HK-2 (cell line): Measurements from ENCODE around the gene MEGF11.

Experiments
- DNase-seq: peaks from one replicate; pipeline ENCODE4 v3.0.0-alpha.2; 2018; ENCODE audit not compliant: unreplicated experiment

The MEGF11 gene

GRCh38 chr15:66092053-66093016, 161.2 kb downstream of the MEGF11 start:
- DNase-seq, result no peak

DNA sequence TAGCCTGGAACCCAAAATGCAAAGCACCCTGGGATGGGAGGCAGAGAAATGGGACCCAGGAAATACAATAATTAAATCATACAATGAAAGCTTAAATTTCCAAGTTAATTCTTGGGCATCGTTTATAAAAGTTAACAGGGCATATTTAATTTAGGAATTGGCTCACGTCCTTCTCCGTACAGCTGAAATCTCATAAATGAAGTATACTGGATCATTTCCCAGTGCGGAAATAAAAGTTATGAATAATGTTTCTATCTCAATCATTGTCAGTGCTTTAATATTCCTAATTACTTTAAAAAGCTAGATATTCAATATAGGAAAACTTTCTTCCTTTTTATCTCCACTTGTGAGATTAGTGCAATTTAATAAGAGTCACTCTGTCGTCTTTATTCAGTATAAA, 164.0 kb downstream of the MEGF11 start:
- no peak for DNase-seq

DNA sequence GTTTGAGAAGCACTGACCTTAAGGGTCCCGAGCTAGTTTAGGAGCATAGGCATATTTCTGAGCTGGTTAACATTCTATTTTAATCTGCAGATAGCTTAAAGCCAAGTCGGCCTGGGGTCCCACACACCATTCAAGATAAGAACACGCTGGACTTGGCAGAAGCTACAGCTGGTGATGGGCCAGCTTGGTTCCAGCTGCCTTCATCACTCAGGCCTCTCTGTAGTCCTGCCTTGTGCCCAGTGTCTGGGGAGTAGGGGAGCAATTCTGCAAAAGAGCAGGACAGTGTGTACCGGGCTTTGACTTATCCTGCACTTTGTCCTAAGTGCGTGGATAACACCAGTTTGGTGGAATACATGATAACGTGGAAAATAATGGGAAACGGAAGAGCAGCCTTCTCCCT, 164.5 kb downstream of the MEGF11 start:
- no peak for DNase-seq

- DNase-seq, result no peak
Observed at GRCh38 chr15:66085128-66085527, 168.4 kb downstream of the MEGF11 start.

- DNase-seq, result no peak
Observed at GRCh38 chr15:66084704-66085103, 168.8 kb downstream of the MEGF11 start.

DNA sequence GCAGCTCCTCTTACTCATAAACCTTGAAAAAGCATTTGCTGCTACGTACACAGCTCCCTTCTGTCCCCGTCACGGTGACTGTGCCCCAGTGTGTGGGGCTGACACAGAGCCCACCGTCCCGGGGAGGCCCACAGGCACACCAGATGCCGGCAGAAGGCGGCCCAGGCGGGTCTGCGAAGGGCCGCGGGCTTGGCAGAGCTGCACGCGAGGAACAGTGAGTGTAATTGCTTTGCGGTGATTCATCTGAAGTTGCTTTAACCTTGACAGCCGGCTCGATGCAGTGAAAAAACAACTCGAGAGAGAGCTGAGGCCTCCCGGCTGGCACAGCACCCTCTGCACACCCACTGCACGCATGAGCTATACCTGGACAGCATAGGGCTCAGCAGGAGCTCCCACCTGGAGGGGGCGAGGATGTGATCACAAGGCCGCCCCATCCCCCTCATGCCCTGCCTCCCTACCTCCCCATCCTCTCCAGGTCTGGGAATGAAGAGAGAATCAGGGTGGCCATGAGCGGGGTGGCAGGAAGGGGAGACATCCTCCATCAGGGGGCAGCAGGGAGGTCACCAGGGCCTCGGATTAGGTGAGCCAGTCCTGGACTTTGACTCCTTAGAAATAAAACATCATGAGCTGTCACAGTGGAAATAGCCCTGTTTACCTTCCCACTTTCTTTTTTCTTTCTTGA, 172.7 kb downstream of the MEGF11 start:
- peak; percentile 38 for DNase-seq

GRCh38 chr15:66078929-66079275, 174.6 kb downstream of the MEGF11 start:
- no peak for DNase-seq

DNA sequence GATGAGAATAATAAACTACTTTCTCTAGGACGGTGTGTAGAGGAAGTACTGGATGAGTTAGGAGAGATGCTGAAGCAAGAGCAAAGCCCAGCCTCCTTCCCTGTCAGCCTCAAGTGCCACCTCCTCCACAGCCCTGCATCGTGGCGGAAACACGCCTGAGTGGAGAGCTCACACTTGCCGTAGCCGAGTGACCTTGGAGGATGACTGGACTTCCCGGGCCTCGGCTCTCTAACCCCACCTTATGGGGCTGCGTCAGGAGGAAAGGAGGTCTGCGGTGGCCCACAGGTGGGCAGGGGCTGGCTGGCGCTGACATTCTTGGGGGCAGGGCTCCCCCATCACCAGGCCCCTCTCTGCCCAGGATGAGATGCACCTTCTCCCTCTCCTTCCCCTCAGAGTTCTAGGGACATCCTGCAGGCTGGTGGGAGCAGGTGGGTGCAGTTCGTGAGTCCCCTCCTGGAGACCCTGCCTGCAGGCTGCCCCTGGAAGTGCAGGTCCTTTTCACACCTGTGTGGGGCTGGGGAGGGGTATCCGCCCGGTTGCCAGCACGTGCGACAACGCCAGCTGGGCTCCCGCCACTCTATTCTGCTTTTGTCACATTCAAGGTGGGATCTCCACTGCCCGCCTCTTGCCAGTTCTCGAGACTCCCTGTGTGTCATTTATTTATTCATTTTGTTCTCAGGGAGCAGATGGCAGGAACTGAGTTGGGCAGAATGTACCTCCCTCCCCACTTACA, 175.2 kb downstream of the MEGF11 start:
- DNase-seq, result peak; percentile 15

DNA sequence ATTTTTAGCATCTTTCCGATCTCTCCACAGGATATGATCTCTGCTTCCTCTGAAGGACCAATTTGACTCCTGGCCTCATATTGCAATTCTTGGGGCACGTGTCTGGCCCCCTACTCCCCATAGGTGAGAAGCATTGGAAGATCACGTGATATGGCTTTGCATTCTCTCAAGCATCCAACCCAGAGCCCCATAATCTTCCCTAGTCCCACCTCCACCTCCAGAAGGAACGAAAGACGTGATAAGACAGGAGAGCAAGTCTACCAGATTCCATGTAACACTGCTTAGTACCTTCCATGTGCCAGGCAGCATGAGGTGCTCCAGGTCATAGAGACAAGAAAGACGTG, 176.3 kb downstream of the MEGF11 start:
- DNase-seq, result no peak

GRCh38 chr15:66076591-66077319, 176.8 kb downstream of the MEGF11 start:
- no peak for DNase-seq

DNA sequence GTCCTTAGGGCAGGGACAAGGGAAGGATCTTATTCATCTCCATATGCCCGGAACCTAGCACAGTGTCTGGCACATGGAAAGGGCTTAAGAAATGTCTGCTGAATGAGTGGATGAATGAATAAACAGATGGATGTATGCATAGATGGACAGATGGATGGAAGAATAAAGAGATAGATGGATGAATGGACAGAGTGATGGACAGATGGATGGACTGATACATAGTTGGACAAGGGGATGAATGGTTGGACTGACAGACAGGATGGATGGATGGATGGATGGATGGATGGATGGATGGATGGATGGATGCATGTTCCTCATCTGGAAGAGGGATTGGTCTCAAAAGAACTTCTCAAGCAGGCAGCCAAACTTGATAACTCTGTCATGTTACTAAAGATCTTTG, 177.6 kb downstream of the MEGF11 start:
- no peak for DNase-seq

DNA sequence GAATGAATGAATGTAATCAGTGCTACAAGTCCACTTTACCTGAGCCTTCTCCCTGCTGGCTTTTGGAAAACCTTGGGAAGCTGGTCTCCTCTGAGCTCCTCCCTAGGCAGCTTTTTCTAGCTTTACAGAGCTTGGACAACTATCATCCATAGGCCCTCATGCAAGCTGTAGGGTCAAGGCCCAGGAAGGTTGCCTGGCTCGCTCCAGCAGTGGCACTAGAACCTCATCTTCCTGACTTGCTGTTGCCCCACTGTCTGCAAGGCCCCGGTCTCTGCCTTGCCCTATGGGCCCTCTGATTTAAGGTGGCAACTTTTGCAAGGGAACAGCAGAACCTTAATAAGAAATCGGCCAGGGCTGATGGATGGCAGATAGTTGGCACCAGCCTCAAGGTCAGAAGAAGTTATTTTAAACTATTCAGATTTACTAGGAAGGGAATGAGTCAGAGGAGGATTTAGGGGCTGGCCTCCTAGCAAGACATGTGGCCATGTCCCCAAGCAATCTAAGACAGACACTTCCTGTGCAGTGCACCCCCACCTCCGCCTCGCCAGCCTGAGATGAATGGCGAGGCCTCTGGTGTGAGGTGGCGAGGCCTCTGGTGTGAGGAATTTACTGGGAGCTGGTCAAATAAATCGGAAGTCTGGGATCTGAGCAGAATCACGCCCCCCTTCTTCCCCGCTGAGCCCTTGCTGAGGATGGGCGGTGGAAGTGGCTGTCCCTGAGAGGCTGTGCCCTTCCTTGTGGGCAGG, 180.8 kb downstream of the MEGF11 start:
- peak; percentile 8 for DNase-seq

DNA sequence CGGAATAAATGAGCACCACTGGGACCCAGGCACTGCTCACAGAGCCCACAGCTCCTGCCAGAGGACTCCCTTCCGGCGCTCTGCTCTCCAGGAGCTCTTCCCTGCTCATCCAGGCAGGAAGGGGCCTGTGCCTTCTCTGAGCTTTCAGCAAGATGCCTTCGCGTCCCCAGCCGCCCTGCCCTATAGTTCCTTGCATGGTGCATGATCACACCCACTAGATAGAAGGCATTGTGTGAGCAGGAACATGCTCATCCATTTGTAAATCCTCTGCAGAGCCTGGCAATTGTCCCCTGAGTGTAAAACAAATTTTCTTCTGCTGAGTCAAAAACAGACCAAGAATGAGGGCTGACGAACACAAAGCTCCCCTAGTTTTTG, 181.6 kb downstream of the MEGF11 start:
- no peak for DNase-seq

GRCh38 chr15:66071160-66071920, 182.2 kb downstream of the MEGF11 start:
- DNase-seq, result no peak

GRCh38 chr15:66070220-66070934, 183.2 kb downstream of the MEGF11 start:
- DNase-seq, result no peak

DNA sequence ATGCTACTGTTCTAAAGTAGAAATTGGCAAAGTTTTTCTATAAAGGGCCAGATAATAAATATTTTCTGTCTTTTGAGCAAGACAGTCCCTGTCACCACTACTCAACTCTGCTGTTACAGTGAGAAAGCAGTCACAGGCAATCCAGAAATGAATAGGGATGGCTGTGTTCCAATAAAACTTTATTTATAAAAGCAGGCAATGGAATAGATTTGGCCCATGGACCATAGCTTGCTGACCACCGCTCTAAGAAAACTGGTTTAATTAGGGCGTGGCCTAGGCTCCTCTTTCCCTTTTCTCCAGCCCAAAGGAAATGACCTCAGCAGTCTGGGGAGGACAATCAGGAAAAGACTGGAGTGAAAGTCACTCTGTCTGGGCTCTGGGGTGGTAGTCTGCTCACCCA, 183.8 kb downstream of the MEGF11 start:
- no peak for DNase-seq

DNA sequence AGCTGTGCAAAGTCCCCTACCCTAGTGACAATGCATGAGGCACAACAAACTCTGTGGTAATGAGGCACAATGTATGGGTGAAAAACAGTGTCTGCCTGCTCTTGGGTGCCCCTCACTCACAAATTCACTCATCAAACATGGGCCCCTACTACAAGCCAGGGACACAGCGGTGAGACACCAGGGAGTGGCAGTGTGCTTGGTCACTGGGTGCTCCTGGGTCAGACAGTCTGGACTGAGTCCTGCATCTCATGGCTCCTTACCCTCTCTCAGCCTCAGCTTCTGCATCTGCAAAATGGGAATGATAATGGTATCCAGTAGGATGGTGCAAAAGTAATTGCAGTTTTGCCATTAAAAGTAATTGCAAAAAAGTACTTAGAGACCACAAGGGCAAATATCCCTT, 184.7 kb downstream of the MEGF11 start:
- no peak for DNase-seq

- no peak for DNase-seq
Observed at GRCh38 chr15:66067687-66068086, 185.9 kb downstream of the MEGF11 start.

DNA sequence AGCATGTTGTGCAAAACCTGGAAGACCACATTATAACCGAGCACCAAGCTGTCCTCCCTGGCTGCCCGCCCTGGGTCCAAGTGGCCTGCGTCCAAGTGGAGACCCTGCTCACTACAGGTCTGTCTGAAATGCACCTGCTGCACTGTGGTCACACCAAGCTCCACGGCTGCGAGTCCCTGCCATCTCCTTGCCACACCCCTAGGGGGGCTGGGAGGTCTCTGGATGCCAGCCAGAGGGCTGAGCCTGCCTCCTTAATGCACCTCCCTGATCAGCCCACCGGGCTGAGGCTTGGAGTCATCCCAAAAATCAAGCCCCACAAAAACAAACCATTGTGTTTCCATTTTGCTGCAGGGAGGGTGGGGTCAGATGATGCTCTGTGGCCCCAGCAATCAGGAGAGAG, 187.1 kb downstream of the MEGF11 start:
- no peak for DNase-seq

- no peak for DNase-seq
Observed at GRCh38 chr15:66066005-66066404, 187.5 kb downstream of the MEGF11 start.
